ENCODE measurements around the gene KIAA0753. TPM values are rescaled to one million over a fixed set of nuclear protein-coding genes. Genes with fewer than 3 reads are reported as not detected.

Gene KIAA0753
- total and polyA plus RNA-seq, 10 of the 15 experiments (the other 5 are each of a cell fraction or from before 2014, with no cell fraction given), result 2.2 to 15.2 (median 7.7) TPM

GRCh38 chr17:6683730-6684459 lies 43.4 kb upstream of the KIAA0753 start:
- no peaks in the 10 kb centered on the region; a peak in 1 of 4 replicates for H3K27me3 ChIP-seq (replicated peaks in 1 of 2; ENCODE audit: control insufficient read depth in 2 of 2, insufficient read depth in 2 of 2, low read length in 1 of 2)
- whole genome bisulfite sequencing (ENCODE audit: insufficient coverage, insufficient replicate concordance, low lambda C conversion rate, missing lambda C conversion rate), result 67% methylated on average over 3 of the region's 3 CpGs
- no peak for TF ChIP-seq KDM1A (IDR thresholded peaks at IDR 0.05; ENCODE audit: borderline replicate concordance)
- no peak for TF ChIP-seq POLR2A (IDR thresholded peaks at IDR 0.05; ENCODE audit: low read depth, low read length)
- TF ChIP-seq, protein P1, sequence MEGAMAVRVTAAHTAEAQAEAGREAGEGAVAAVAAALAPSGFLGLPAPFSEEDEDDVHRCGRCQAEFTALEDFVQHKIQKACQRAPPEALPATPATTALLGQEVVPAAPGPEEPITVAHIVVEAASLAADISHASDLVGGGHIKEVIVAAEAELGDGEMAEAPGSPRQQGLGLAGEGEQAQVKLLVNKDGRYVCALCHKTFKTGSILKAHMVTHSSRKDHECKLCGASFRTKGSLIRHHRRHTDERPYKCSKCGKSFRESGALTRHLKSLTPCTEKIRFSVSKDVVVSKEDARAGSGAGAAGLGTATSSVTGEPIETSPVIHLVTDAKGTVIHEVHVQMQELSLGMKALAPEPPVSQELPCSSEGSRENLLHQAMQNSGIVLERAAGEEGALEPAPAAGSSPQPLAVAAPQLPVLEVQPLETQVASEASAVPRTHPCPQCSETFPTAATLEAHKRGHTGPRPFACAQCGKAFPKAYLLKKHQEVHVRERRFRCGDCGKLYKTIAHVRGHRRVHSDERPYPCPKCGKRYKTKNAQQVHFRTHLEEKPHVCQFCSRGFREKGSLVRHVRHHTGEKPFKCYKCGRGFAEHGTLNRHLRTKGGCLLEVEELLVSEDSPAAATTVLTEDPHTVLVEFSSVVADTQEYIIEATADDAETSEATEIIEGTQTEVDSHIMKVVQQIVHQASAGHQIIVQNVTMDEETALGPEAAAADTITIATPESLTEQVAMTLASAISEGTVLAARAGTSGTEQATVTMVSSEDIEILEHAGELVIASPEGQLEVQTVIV (IDR thresholded peaks at IDR 0.05; ENCODE audit: borderline replicate concordance, partially characterized antibody), result no peak
- H3K9ac ChIP-seq (ENCODE audit: control insufficient read depth, insufficient read depth, low read length), result no peak overlapping the region
- H3K27ac ChIP-seq (ENCODE audit: control insufficient read depth, insufficient read depth), result no peak overlapping the region
- CTCF ChIA-PET, result no interaction called here
- RAD21 ChIA-PET (ENCODE audit: unreplicated experiment), result no interaction called here
- POLR2A ChIA-PET, result no interaction called here
- H3K79me2 ChIP-seq (ENCODE audit: control insufficient read depth, insufficient read depth, low read length), result no peaks in the 10 kb centered on the region
- no peak overlapping the region for H2AFZ ChIP-seq (ENCODE audit: control insufficient read depth, low read depth, low read length)
- no peaks in the 10 kb centered on the region for H3K36me3 ChIP-seq (ENCODE audit: control insufficient read depth in 2 of 2, insufficient read depth in 2 of 2, low read length in 1 of 2)
- in situ Hi-C loops (cut with MboI) (no loop called here), intact Hi-C loops (cut with micrococcal nuclease; ENCODE audit: unreplicated experiment) (no loop called here)
- BruUV-seq (replicated peaks), result no TSS peak
- H4K20me1 ChIP-seq (ENCODE audit: control insufficient read depth, insufficient read depth), result no peaks in the 10 kb centered on the region
- SMC1A ChIA-PET (ENCODE audit: uncharacterized antibody, unreplicated experiment), result no interaction called here
- DNase-seq (ENCODE audit: low read depth, low spot score) (no peak), ATAC-seq (no peak), FAIRE-seq (no peak)
- no peak overlapping the region for H3K4me3 ChIP-seq
- no peaks in the 10 kb centered on the region for H3K9me3 ChIP-seq (replicated peaks; ENCODE audit: control insufficient read depth, insufficient read depth, low read length)
- H3K4me1 ChIP-seq (ENCODE audit: control insufficient read depth, insufficient read depth, low read length), result no peaks in the 10 kb centered on the region
- no peak overlapping the region for H3K4me2 ChIP-seq (ENCODE audit: control insufficient read depth, insufficient read depth)

- Histone ChIP-seq H3K27me3 (replicated peaks in 1 of 2; ENCODE audit: control insufficient read depth in 2 of 2, insufficient read depth in 2 of 2, low read length in 1 of 2) (peaks cover 0 to 1% of the 10 kb centered on the region in 2 experiments; a peak in 3 of 4 replicates), H3K9ac (ENCODE audit: control insufficient read depth, insufficient read depth, low read length) (no peak overlapping the region), H3K27ac (ENCODE audit: control insufficient read depth, insufficient read depth) (no peak overlapping the region), H4K20me1 (ENCODE audit: control insufficient read depth, insufficient read depth) (no peaks in the 10 kb centered on the region), H2AFZ (ENCODE audit: control insufficient read depth, low read depth, low read length) (no peak overlapping the region), H3K4me1 (ENCODE audit: control insufficient read depth, insufficient read depth, low read length) (no peaks in the 10 kb centered on the region), H3K4me3 (no peak overlapping the region), H3K79me2 (ENCODE audit: control insufficient read depth, insufficient read depth, low read length) (no peaks in the 10 kb centered on the region), H3K9me3 (replicated peaks; ENCODE audit: control insufficient read depth, insufficient read depth, low read length) (no peaks in the 10 kb centered on the region), H3K36me3 (ENCODE audit: control insufficient read depth in 2 of 2, insufficient read depth in 2 of 2, low read length in 1 of 2) (no peaks in the 10 kb centered on the region), H3K4me2 (ENCODE audit: control insufficient read depth, insufficient read depth) (no peak overlapping the region)
- SMC1A ChIA-PET (ENCODE audit: uncharacterized antibody, unreplicated experiment), result no interaction called here
- no TSS peak for BruUV-seq (replicated peaks)
- ATAC-seq (no peak), DNase-seq (ENCODE audit: low read depth, low spot score) (no peak), FAIRE-seq (no peak)
- CTCF ChIA-PET, result interaction anchor here (0.7 kb wide), 1 partner anchor 321 kb away, joined by 3 read pairs; no protein-coding TSS in a partner anchor
- in situ Hi-C loops (cut with MboI) (no loop called here), intact Hi-C loops (cut with micrococcal nuclease; ENCODE audit: unreplicated experiment) (no loop called here)
- WGBS (ENCODE audit: insufficient coverage, insufficient replicate concordance, low lambda C conversion rate, missing lambda C conversion rate), result 55% methylated on average over 3 of the region's 3 CpGs
- POLR2A ChIA-PET, result no interaction called here
- RAD21 ChIA-PET (ENCODE audit: unreplicated experiment), result no interaction called here
- TF ChIP-seq BRCA1 (IDR thresholded peaks at IDR 0.05; ENCODE audit: low read depth, low read length) (no peak), SMAD5 (IDR thresholded peaks at IDR 0.05; ENCODE audit: low read depth) (no peak), ZBTB11 (CRISPR knock-in tag; IDR thresholded peaks at IDR 0.05) (no peak), RAD21 (IDR thresholded peaks at IDR 0.05; ENCODE audit: insufficient read depth, low read depth, low read length) (no peak), SMAD1 (IDR thresholded peaks at IDR 0.05; ENCODE audit: low read depth, partially characterized antibody) (no peak), IRF4 (IDR thresholded peaks at IDR 0.05; ENCODE audit: low read depth, low read length) (no peak), ZNF24 (IDR thresholded peaks at IDR 0.05) (no peak), POLR2A (IDR thresholded peaks at IDR 0.05; ENCODE audit: low read depth, low read length) (no peak)
Measured at GRCh38 chr17:6683081-6683684, 42.7 kb upstream of the KIAA0753 start.
